Activated CD8-positive, alpha-beta T cell treated with anti-CD3 and anti-CD28 coated beads for 36 hours (primary cell): ENCODE measurements around the gene MINDY2. TPM values are rescaled to one million over a fixed set of nuclear protein-coding genes. Genes with fewer than 3 reads are reported as not detected.

Source experiments
- ATAC-seq: fragments of 200-7000 bp; cut with Tn5 transposase; one replicate; pipeline ENCODE4 v1.10.0; 2021; ENCODE audit warnings: mild to moderate bottlenecking, moderate library complexity
- CTCF ChIA-PET: fragments of 350-600 bp; sonication (Branson Sonifier 250); formaldehyde crosslinking; loops from one replicate; lab custom pipeline; 2021; ENCODE audit warnings: antibody characterized with exemption; lab: Charles Lee
- POLR2A ChIA-PET: fragments of 350-600 bp; sonication (Branson Sonifier 250); formaldehyde crosslinking; loops from one replicate; lab custom pipeline; 2021; ENCODE audit warnings: antibody characterized with exemption; lab: Charles Lee
- DNase-seq: peaks from one replicate; pipeline ENCODE4 v3.0.0-alpha.2; 2020
- H3K27ac Mint-ChIP-seq: one replicate; pipeline ENCODE4 v1.8.0; 2021; ENCODE audit warnings: mild to moderate bottlenecking, mixed read lengths
- H3K27me3 Mint-ChIP-seq: one replicate; pipeline ENCODE4 v1.8.0; 2021; ENCODE audit warnings: mixed read lengths
- H3K36me3 Mint-ChIP-seq: one replicate; pipeline ENCODE4 v1.8.0; 2021; ENCODE audit warnings: low read depth, mixed read lengths
- H3K4me1 Mint-ChIP-seq: one replicate; pipeline ENCODE4 v1.8.0; 2021; ENCODE audit warnings: low read depth, mixed read lengths
- H3K4me3 Mint-ChIP-seq: one replicate; pipeline ENCODE4 v1.8.0; 2021; ENCODE audit warnings: mild to moderate bottlenecking, moderate library complexity, mixed read lengths
- H3K9me3 Mint-ChIP-seq: one replicate; pipeline ENCODE4 v1.8.0; 2021; ENCODE audit warnings: mixed read lengths
- intact Hi-C: fragments of 100-400 bp; cut with micrococcal nuclease; formaldehyde crosslinking; loops from one replicate; pipeline ENCODE4 v1.10.0; 2022
- total RNA-seq, 2 experiments: library from RNA; stranded (reverse); gene quantifications; one replicate each; pipeline ENCODE4 v1.2.3, GENCODE V29; 2021
- TF ChIP-seq, protein P1 (sequence below): fragments of 200-600 bp; IDR thresholded peaks from one replicate; pipeline ENCODE4 v1.8.0; 2022; ENCODE audit warnings: antibody characterized with exemption, mild to moderate bottlenecking

MINDY2 gene
- total RNA-seq, 2 experiments from 2014 or later = 9.0 to 10.3 TPM

- peaks cover 61% of the 10 kb centered on the region for H3K4me1 Mint-ChIP-seq
- TF ChIP-seq, protein P1, sequence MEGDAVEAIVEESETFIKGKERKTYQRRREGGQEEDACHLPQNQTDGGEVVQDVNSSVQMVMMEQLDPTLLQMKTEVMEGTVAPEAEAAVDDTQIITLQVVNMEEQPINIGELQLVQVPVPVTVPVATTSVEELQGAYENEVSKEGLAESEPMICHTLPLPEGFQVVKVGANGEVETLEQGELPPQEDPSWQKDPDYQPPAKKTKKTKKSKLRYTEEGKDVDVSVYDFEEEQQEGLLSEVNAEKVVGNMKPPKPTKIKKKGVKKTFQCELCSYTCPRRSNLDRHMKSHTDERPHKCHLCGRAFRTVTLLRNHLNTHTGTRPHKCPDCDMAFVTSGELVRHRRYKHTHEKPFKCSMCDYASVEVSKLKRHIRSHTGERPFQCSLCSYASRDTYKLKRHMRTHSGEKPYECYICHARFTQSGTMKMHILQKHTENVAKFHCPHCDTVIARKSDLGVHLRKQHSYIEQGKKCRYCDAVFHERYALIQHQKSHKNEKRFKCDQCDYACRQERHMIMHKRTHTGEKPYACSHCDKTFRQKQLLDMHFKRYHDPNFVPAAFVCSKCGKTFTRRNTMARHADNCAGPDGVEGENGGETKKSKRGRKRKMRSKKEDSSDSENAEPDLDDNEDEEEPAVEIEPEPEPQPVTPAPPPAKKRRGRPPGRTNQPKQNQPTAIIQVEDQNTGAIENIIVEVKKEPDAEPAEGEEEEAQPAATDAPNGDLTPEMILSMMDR = no peak
- intact Hi-C loops = no loop called here
- POLR2A ChIA-PET = interaction anchor here (1.5 kb wide), 1 partner anchor 7 kb away, joined by 5 read pairs; no protein-coding TSS in a partner anchor
- H3K27me3 Mint-ChIP-seq = no peaks in the 10 kb centered on the region
- DNase-seq (no peak), ATAC-seq (no peak)
- H3K27ac Mint-ChIP-seq = peak overlapping the region; percentile 14
- no peaks in the 10 kb centered on the region for H3K9me3 Mint-ChIP-seq
- no peak overlapping the region for H3K4me3 Mint-ChIP-seq
- CTCF ChIA-PET = interaction anchor here (0.6 kb wide), 1 partner anchor 8 kb away, joined by 3 read pairs; no protein-coding TSS in a partner anchor
- H3K36me3 Mint-ChIP-seq = peaks cover 23% of the 10 kb centered on the region
Observed at GRCh38 chr15:58732625-58733363, 38.3 kb upstream of the MINDY2 start.

DNA sequence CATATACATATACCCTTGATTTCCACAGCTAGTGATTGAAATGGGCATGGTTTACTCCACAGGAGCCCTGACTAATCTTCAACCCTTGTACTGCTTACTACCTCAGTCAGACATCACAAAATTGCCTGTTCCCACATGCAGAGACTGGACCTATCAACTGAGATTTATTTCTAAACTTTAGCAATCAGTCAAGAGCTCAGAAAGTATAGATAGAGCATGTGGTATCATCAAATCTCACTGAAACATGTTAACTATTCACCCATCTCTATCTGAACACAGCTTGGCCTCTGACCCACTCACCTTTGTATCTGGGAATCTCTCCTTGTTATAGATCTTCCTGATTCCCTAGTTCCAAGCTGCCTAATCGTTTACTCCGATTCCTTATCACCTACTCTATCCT is 36.2 kb upstream of the MINDY2 start:
- Mint-ChIP-seq H3K27me3 (no peaks in the 10 kb centered on the region), H3K4me3 (no peak overlapping the region), H3K9me3 (no peaks in the 10 kb centered on the region), H3K27ac (no peak overlapping the region), H3K4me1 (peaks cover 67% of the 10 kb centered on the region), H3K36me3 (peaks cover 18% of the 10 kb centered on the region)
- POLR2A ChIA-PET = no interaction called here
- CTCF ChIA-PET = interaction anchor here (1.2 to 1.5 kb wide), 2 partner anchors 11 to 36 kb away, joined by 4 to 5 read pairs; partner anchors contain the start of gene MINDY2
- ATAC-seq (no peak), DNase-seq (no peak)
- TF ChIP-seq, protein P1 = no peak
- intact Hi-C loops = no loop called here

DNA sequence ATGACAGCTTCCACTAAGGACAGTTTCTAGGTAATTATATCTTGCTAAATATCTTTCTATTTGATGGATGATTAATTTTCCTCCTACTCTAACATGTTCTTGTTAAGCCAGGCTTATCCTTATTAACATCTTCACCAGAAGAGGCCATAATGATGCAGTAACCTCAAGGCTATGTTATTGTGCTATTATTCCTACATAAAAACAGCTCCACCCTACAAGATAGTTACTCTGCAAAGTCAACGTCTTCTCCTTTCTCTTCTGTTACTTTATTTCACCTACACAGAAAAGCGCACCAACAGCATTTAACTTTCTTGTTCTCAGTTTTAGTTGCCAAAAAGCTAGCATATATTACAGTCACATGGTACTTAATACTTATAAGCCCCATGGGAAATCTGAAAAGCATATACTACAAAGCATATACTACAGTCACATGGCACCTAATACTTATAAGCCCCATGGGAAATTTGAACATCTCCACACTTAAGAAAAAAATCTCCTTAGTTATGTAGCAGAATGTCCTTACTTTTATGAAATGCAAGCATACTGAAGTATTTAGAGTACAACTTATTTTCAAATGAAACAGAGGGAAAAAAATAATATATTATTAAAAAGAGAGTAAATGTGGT is 35.0 kb upstream of the MINDY2 start:
- H3K4me3 Mint-ChIP-seq = no peak overlapping the region
- H3K9me3 Mint-ChIP-seq = no peaks in the 10 kb centered on the region
- TF ChIP-seq, protein P1 = no peak
- no peak overlapping the region for H3K27ac Mint-ChIP-seq
- ATAC-seq (no peak), DNase-seq (no peak)
- ChIA-PET POLR2A (interaction anchor here (0.7 kb wide), 1 partner anchor 247 kb away, joined by 3 read pairs; no protein-coding TSS in a partner anchor), CTCF (interaction anchor here (1.5 kb wide), 1 partner anchor 35 kb away, joined by 4 read pairs; the partner anchor contains the start of gene MINDY2)
- peaks cover 13% of the 10 kb centered on the region for H3K36me3 Mint-ChIP-seq
- peaks cover 64% of the 10 kb centered on the region for H3K4me1 Mint-ChIP-seq
- intact Hi-C loops = no loop called here
- no peaks in the 10 kb centered on the region for H3K27me3 Mint-ChIP-seq

DNA sequence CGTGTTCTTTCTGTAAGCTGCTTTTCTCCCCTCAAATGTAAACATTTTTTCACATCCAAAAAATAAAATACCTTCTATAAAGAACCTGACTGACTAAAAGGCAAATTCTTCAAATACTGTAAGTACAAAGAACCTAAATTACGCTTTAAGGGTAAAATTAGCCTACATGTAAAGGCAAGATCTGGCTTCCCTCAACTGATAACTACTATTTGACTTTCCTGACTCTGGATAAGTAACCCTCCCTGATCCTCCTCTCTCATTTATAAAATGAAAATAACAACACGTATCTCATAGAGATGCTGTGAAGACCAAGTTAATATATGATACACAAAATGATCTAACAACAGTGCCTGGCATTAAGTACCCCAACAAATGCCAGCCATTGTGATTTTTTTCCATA is 33.8 kb upstream of the MINDY2 start:
- TF ChIP-seq, protein P1 = no peak
- intact Hi-C loops = no loop called here
- peaks cover 5% of the 10 kb centered on the region for H3K36me3 Mint-ChIP-seq
- no peak for ATAC-seq
- H3K27me3 Mint-ChIP-seq = no peaks in the 10 kb centered on the region
- peaks cover 68% of the 10 kb centered on the region for H3K4me1 Mint-ChIP-seq
- H3K9me3 Mint-ChIP-seq = no peaks in the 10 kb centered on the region
- no peak for DNase-seq
- POLR2A ChIA-PET = no interaction called here
- CTCF ChIA-PET = interaction anchor here (2.6 kb wide), 1 partner anchor 10 kb away, joined by 6 read pairs; no protein-coding TSS in a partner anchor
- H3K4me3 Mint-ChIP-seq = no peak overlapping the region
- peak overlapping the region; percentile 78 for H3K27ac Mint-ChIP-seq
